DND-41 (cell line): ENCODE data around the gene HOOK2.

Experiments used
- EZH2 ChIP-seq: IDR thresholded peaks from 3 replicates; pipeline ENCODE4 v1.6.1; 2012; ENCODE audit warnings: borderline replicate concordance, low read depth, mild to moderate bottlenecking, moderate library complexity, low read length, inconsistent platforms; ENCODE audit not compliant: severe bottlenecking
- TF ChIP-seq, protein P1 (sequence below): IDR thresholded peaks from 2 replicates; pipeline ENCODE4 v1.5.1; 2012; ENCODE audit warnings: borderline replicate concordance, low read length, moderate library complexity, mild to moderate bottlenecking; ENCODE audit not compliant: poor library complexity, severe bottlenecking; ENCODE audit errors: extremely low read depth

DNA sequence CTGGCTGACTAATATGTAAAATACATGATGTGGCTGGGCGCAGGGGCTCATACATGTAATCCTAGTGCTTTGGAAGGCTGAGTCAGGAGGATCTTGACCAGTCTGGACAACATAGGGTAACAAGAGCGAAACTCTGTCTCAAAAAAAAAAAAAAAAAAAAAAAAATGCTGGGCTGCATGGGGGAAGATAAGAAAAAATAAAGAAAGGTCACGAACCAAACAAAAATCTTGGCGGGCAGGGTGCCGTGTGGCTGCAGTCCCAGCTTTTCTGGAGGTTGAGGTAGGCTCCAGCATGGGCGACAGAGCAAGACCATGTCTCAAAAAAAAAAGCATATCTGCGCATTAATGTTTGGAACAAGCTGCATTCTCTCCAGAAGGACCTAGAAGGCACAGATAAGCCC, 39.7 kb upstream of the HOOK2 start:
- no peak for TF ChIP-seq EZH2
- TF ChIP-seq, protein P1, sequence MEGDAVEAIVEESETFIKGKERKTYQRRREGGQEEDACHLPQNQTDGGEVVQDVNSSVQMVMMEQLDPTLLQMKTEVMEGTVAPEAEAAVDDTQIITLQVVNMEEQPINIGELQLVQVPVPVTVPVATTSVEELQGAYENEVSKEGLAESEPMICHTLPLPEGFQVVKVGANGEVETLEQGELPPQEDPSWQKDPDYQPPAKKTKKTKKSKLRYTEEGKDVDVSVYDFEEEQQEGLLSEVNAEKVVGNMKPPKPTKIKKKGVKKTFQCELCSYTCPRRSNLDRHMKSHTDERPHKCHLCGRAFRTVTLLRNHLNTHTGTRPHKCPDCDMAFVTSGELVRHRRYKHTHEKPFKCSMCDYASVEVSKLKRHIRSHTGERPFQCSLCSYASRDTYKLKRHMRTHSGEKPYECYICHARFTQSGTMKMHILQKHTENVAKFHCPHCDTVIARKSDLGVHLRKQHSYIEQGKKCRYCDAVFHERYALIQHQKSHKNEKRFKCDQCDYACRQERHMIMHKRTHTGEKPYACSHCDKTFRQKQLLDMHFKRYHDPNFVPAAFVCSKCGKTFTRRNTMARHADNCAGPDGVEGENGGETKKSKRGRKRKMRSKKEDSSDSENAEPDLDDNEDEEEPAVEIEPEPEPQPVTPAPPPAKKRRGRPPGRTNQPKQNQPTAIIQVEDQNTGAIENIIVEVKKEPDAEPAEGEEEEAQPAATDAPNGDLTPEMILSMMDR: no peak
